ENCODE results near the gene LGR5. TPM values are rescaled to one million over a fixed set of nuclear protein-coding genes. Genes with fewer than 3 reads are reported as not detected.
A peak's percentile ranks its signal among the peaks of the same experiment; 100 is the strongest.

LGR5 gene
- total RNA-seq, 1 donor from 2014 or later = 13.8 TPM

- H3K4me1 Mint-ChIP-seq (ENCODE audit: low read depth) = peaks cover 29% of the 10 kb centered on the region
- H3K27ac Mint-ChIP-seq (ENCODE audit: unreplicated experiment) = peak overlapping the region; percentile 42
Measured at GRCh38 chr12:71399197-71399596, 40.4 kb upstream of the LGR5 start.

GRCh38 chr12:71400481-71400880, 39.1 kb upstream of the LGR5 start:
- TF ChIP-seq CTCF (IDR thresholded peaks at IDR 0.05) = no peak
- H3K9me3 Mint-ChIP-seq (ENCODE audit: low read depth) = peaks cover 14% of the 10 kb centered on the region

More at GRCh38 chr12:71399197-71399596, 40.4 kb upstream of the LGR5 start:
- DNase-seq (ENCODE audit: low spot score) = no peak
- no peak for TF ChIP-seq CTCF (IDR thresholded peaks at IDR 0.05)
- Mint-ChIP-seq H3K27me3 (ENCODE audit: low read depth) (no peaks in the 10 kb centered on the region), H3K9me3 (ENCODE audit: low read depth) (peaks cover 1% of the 10 kb centered on the region), H3K4me3 (ENCODE audit: unreplicated experiment) (no peak overlapping the region), H3K36me3 (ENCODE audit: low read depth) (no peaks in the 10 kb centered on the region)

GRCh38 chr12:71405884-71406283, 33.7 kb upstream of the LGR5 start:
- TF ChIP-seq CTCF (IDR thresholded peaks at IDR 0.05) = no peak
- DNase-seq (ENCODE audit: low spot score) = no peak
- Mint-ChIP-seq H3K36me3 (ENCODE audit: low read depth) (peaks cover 14% of the 10 kb centered on the region), H3K4me1 (ENCODE audit: low read depth) (peaks cover 2% of the 10 kb centered on the region), H3K27me3 (ENCODE audit: low read depth) (no peaks in the 10 kb centered on the region), H3K4me3 (ENCODE audit: unreplicated experiment) (no peak overlapping the region), H3K9me3 (ENCODE audit: low read depth) (peaks cover 38% of the 10 kb centered on the region), H3K27ac (ENCODE audit: unreplicated experiment) (no peak overlapping the region)

More at GRCh38 chr12:71400481-71400880, 39.1 kb upstream of the LGR5 start:
- Mint-ChIP-seq H3K4me1 (ENCODE audit: low read depth) (peaks cover 29% of the 10 kb centered on the region), H3K27me3 (ENCODE audit: low read depth) (no peaks in the 10 kb centered on the region), H3K27ac (ENCODE audit: unreplicated experiment) (no peak overlapping the region), H3K36me3 (ENCODE audit: low read depth) (peaks cover 7% of the 10 kb centered on the region), H3K4me3 (ENCODE audit: unreplicated experiment) (no peak overlapping the region)
- no peak for DNase-seq (ENCODE audit: low spot score)

GRCh38 chr12:71407732-71408131, 31.9 kb upstream of the LGR5 start:
- Mint-ChIP-seq H3K4me1 (ENCODE audit: low read depth) (no peaks in the 10 kb centered on the region), H3K36me3 (ENCODE audit: low read depth) (peaks cover 21% of the 10 kb centered on the region), H3K4me3 (ENCODE audit: unreplicated experiment) (no peak overlapping the region), H3K27ac (ENCODE audit: unreplicated experiment) (no peak overlapping the region), H3K9me3 (ENCODE audit: low read depth) (peaks cover 55% of the 10 kb centered on the region), H3K27me3 (ENCODE audit: low read depth) (no peaks in the 10 kb centered on the region)
- TF ChIP-seq CTCF (IDR thresholded peaks at IDR 0.05) = no peak
- DNase-seq (ENCODE audit: low spot score) = no peak

- TF ChIP-seq CTCF (IDR thresholded peaks at IDR 0.05) = no peak
- Mint-ChIP-seq H3K4me3 (ENCODE audit: unreplicated experiment) (no peak overlapping the region), H3K27ac (ENCODE audit: unreplicated experiment) (no peak overlapping the region), H3K36me3 (ENCODE audit: low read depth) (peaks cover 16% of the 10 kb centered on the region), H3K27me3 (ENCODE audit: low read depth) (no peaks in the 10 kb centered on the region), H3K4me1 (ENCODE audit: low read depth) (no peaks in the 10 kb centered on the region), H3K9me3 (ENCODE audit: low read depth) (peaks cover 51% of the 10 kb centered on the region)
- no peak for DNase-seq (ENCODE audit: low spot score)
Measured at GRCh38 chr12:71410844-71411243, 28.8 kb upstream of the LGR5 start.
